Large intestine (tissue), 3 donors: ENCODE data around the gene CNOT2. TPM values are rescaled to one million over a fixed set of nuclear protein-coding genes. Genes with fewer than 3 reads are reported as not detected.

Experiments
- DNase-seq, 2 donors: peaks; one replicate each; pipeline versions ENCODE4 v3.0.0 to v3.0.0-alpha.2; 2013
- H3K27ac ChIP-seq: one replicate; pipeline ENCODE4 v1.5.1; 2013; ENCODE audit warnings: low read length
- H3K27me3 ChIP-seq: 2 replicates; pipeline ENCODE4 v1.6.1; 2013; ENCODE audit warnings: low read length; ENCODE audit not compliant: control insufficient read depth, insufficient read depth
- H3K36me3 ChIP-seq: 2 replicates; pipeline ENCODE4 v1.6.1; 2013; ENCODE audit warnings: low read length; ENCODE audit not compliant: control insufficient read depth, insufficient read depth
- H3K4me1 ChIP-seq: one replicate; pipeline ENCODE4 v1.6.1; 2013; ENCODE audit warnings: low read length; ENCODE audit not compliant: control insufficient read depth, insufficient read depth
- H3K4me3 ChIP-seq: one replicate; pipeline ENCODE4 v1.5.1; 2013; ENCODE audit warnings: low read length
- H3K9me3 ChIP-seq: one replicate; pipeline ENCODE4 v1.6.1; 2013; ENCODE audit warnings: mild to moderate bottlenecking, low read depth, low read length, moderate library complexity; ENCODE audit not compliant: control insufficient read depth
- WGBS: methylation state at CpG from one replicate; pipeline ENCODE4 v1.1.5; 2013; ENCODE audit warnings: low lambda C conversion rate; ENCODE audit not compliant: insufficient coverage; 5-methylcytosine and 5-hydroxymethylcytosine counted together
- polyA plus RNA-seq: library from polyadenylated mRNA; unstranded; fragments of 120-200 nt; gene quantifications from one replicate; pipeline ENCODE4 v1.2.1, GENCODE V29; 2013

Gene CNOT2
- polyA plus RNA-seq, 1 donor: 80.2 TPM

DNA sequence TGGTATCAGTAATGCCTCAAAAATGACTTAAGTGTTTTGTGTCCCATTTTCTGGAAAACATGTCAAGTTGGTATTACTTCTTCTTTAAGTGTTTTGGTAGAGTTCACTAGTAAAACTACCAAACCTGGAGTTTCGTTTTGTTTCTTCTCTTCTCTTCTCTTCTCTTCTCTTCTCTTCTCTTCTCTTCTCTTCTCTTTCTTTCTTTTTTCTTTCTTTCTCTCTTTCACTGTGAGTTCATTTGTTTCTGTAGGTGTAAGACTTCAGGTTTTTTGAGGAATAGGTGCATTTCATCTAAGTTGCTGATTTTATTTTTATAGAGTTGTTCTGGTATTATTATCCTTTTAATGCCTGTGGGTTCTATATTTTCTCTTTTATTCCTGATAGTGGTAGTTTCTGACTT is 21.9 kb downstream of the CNOT2 start:
- no peaks in the 10 kb centered on the region for H3K9me3 ChIP-seq
- H3K36me3 ChIP-seq: no peaks in the 10 kb centered on the region
- H3K27ac ChIP-seq: no peak overlapping the region
- DNase-seq: no peak
- 83% methylated on average over 1 of the region's 1 CpG for WGBS
- H3K4me3 ChIP-seq: no peak overlapping the region
- H3K4me1 ChIP-seq: no peaks in the 10 kb centered on the region
- H3K27me3 ChIP-seq: no peaks in the 10 kb centered on the region

DNA sequence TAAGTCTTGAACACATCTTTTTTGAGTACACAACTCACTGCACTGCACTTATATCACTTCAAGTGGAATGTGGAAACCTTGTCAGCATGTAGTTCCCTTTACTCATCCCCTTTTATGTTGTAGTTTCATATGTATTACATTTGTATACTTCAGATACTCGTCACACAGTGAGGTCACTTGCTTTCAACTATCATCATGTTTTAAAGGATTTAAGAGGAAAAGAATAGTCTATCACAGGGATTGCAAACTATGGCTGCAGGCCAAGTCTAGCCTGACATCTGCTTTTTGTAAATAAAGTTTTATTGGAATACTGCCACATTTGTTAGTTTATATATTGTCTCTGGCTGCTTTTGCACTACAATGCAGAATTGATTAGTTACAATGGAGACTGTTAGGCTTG is 24.3 kb downstream of the CNOT2 start:
- Histone ChIP-seq H3K27ac (no peak overlapping the region), H3K27me3 (no peaks in the 10 kb centered on the region), H3K9me3 (no peaks in the 10 kb centered on the region), H3K4me1 (peaks cover 9% of the 10 kb centered on the region), H3K36me3 (no peaks in the 10 kb centered on the region), H3K4me3 (no peak overlapping the region)
- no CpG with 5 or more reads among the region's 1 CpG for WGBS
- no peak for DNase-seq

DNA sequence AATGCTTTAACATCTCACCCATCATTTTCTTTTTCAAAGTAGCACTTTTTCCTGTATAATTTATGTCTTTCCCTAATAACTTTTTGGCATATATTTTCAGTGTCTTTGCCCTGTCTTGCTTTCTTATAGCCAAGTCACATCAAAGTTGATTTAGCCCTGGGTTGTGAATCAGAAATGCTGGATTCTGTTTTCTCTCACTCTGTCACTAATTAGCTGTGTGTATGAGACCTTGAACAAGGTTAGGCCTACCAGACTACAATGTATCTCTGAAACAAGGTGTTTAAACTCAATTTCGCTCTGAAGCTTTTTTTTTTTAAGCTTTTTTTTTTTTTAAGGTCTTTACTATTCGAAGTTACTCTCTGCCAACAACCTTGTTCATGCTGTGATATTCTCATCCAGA is 25.7 kb downstream of the CNOT2 start:
- no peaks in the 10 kb centered on the region for H3K27me3 ChIP-seq
- DNase-seq: no peak
- 70% methylated on average over 2 of the region's 2 CpGs for WGBS
- no peaks in the 10 kb centered on the region for H3K36me3 ChIP-seq
- H3K4me1 ChIP-seq: peaks cover 9% of the 10 kb centered on the region
- H3K9me3 ChIP-seq: no peaks in the 10 kb centered on the region
- H3K27ac ChIP-seq: no peak overlapping the region
- no peak overlapping the region for H3K4me3 ChIP-seq

DNA sequence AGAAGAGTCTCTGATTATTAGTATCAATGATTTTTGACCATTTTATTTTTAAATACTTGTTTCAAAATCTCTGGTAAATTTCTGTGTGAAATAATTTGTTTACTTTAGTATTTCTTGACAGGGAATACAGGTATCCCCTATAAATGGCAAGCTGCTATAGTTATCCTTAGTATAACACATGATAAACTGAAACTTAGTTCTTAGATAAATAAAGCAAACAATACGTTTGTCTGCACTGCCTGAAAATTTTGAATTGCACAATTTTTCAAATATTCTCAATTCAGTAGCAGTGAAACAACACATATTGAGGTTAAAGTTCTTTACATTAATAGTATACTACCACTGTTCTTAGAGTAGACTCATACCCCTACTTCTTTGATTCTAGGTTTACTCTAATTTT is 26.9 kb downstream of the CNOT2 start:
- H3K27ac ChIP-seq: no peak overlapping the region
- H3K36me3 ChIP-seq: no peaks in the 10 kb centered on the region
- H3K4me1 ChIP-seq: peaks cover 9% of the 10 kb centered on the region
- H3K27me3 ChIP-seq: no peaks in the 10 kb centered on the region
- peaks cover 3% of the 10 kb centered on the region for H3K9me3 ChIP-seq
- H3K4me3 ChIP-seq: no peak overlapping the region
- no CpG with 5 or more reads among the region's 1 CpG for WGBS
- peak in 1 of 2 donors; percentile 19 for DNase-seq

DNA sequence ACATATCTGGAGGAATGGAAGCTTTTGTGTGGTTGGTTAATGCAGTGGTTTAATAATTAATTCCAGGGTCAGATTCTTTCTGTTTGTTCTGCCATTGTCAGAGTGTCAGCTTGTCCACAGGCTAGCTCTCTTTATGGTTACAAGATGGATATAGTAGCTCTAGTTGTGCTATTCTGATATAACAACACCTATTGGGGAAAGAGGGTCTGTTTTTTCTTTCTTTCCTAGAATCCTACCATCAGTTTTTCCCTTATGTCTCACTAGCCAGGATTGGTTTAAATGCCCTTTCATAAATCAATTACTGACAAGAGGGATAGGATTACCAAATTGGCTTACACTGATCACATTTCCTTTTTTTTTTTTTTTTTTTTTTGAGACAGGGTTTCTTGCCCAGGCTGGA is 27.8 kb downstream of the CNOT2 start:
- Histone ChIP-seq H3K36me3 (no peaks in the 10 kb centered on the region), H3K4me3 (no peak overlapping the region), H3K9me3 (peaks cover 7% of the 10 kb centered on the region), H3K27ac (peak overlapping the region; percentile 39), H3K4me1 (peaks cover 9% of the 10 kb centered on the region), H3K27me3 (no peaks in the 10 kb centered on the region)
- peak; percentile 1 to 49 for DNase-seq

DNA sequence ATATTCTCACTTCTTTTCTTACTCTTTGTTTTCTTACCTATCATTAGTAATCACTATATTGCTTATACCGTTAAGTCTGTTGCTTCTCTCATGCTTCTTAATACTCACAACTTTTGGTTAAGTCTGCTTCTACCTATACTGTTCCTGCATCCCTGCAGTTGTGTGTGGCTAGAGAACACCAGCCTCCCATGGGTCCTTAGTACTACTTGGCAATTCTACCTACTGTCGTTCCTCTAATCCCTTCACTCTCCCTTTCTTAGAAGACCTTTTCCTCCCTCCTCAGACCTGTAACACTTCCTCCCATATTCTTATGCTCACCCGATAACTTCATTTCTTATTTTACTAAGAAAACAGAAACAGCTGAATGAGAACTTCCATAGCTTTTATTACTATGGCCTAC is 29.3 kb downstream of the CNOT2 start:
- no peak for DNase-seq
- Histone ChIP-seq H3K27ac (no peak overlapping the region), H3K36me3 (no peaks in the 10 kb centered on the region), H3K4me3 (no peak overlapping the region), H3K9me3 (peaks cover 7% of the 10 kb centered on the region), H3K4me1 (peaks cover 9% of the 10 kb centered on the region), H3K27me3 (no peaks in the 10 kb centered on the region)
- WGBS: 93% methylated on average over 2 of the region's 3 CpGs

DNA sequence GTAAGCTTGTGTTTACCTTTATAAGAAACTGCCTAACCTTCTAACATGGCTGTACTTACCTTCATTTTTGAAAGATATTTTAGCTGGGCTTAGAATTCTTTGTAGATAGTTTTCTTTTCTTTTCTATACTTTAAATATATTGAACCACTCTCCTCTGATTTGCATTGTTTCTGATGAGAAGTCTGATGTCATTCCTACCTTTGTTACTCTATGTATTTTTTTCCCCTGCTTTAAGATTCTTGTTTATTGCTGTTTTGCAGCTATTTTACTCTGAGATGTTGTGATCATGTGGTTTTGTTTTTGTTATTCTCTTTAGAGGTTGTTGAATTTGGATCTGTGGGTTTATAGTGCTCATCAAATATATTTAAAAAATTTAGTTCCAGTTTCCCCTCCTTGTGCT is 31.8 kb downstream of the CNOT2 start:
- H3K27ac ChIP-seq: no peak overlapping the region
- peaks cover 7% of the 10 kb centered on the region for H3K9me3 ChIP-seq
- peaks cover 9% of the 10 kb centered on the region for H3K4me1 ChIP-seq
- H3K36me3 ChIP-seq: peaks cover 2% of the 10 kb centered on the region
- no peak overlapping the region for H3K4me3 ChIP-seq
- no peak for DNase-seq
- no peaks in the 10 kb centered on the region for H3K27me3 ChIP-seq

DNA sequence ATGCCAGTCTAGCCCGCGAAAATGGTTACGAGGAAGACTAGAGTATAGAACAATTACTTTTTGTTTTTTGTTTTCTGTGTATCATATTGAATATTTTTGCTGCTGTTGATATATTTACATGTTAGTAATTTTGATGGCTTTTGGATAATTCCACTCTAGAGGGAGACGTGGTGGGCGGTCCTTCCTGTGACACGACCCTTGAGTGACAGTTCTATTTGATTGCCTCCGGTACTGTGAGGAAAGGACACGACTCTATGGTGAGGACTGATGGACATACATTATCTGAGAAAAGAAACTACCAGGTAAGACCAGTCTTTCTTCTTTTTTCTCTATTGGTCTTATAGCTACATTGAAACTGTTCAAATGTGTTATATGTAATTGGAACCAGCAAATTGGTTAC is 34.7 kb downstream of the CNOT2 start:
- H3K27me3 ChIP-seq: no peaks in the 10 kb centered on the region
- no peaks in the 10 kb centered on the region for H3K4me1 ChIP-seq
- H3K9me3 ChIP-seq: peaks cover 7% of the 10 kb centered on the region
- no peak overlapping the region for H3K4me3 ChIP-seq
- no peak for DNase-seq
- peaks cover 6% of the 10 kb centered on the region for H3K36me3 ChIP-seq
- no peak overlapping the region for H3K27ac ChIP-seq
- 96% methylated on average over 5 of the region's 8 CpGs for WGBS

DNA sequence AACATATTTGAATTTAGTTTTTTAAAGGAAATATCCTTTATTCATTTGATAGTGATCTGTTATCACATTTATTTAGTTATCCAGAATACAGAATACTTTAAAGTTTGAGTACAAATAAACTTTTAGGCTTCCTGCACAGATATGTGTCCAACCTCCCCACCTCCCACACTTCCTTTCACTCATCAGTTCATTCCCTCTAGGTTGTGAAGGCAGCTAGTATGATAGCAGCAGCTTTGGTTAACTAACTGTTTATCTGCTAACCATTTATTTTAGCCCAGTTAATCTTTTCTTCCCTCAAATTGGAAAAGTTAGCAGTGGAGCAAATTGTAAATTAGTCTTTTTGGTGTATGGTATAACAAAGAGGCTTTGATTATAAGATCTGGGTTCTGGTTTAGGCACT is 35.7 kb downstream of the CNOT2 start:
- H3K4me1 ChIP-seq: no peaks in the 10 kb centered on the region
- H3K36me3 ChIP-seq: peaks cover 7% of the 10 kb centered on the region
- H3K9me3 ChIP-seq: peaks cover 7% of the 10 kb centered on the region
- DNase-seq: no peak
- H3K27ac ChIP-seq: no peak overlapping the region
- no peak overlapping the region for H3K4me3 ChIP-seq
- no peaks in the 10 kb centered on the region for H3K27me3 ChIP-seq

DNA sequence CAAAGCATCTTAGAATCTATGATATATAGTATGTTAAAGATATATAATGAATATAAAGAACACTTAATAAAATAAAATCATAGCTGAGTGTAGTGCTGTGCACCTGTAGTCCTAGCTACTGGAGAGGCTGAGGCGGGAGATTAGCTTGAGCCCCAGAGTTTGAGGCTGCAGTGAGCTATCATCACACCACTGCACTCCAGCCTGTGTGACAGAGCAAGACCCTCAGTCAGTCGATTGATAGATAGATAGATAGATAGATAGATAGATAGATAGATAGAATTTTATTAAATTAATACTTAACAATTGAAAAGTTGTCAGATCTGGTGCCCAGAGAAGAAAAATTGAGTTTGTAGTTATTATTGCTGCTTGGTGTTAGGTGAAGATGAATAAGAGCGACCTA is 40.0 kb downstream of the CNOT2 start:
- Histone ChIP-seq H3K36me3 (peaks cover 14% of the 10 kb centered on the region), H3K9me3 (no peaks in the 10 kb centered on the region), H3K4me1 (no peaks in the 10 kb centered on the region), H3K27me3 (no peaks in the 10 kb centered on the region), H3K4me3 (no peak overlapping the region), H3K27ac (no peak overlapping the region)
- no peak for DNase-seq
- WGBS: 93% methylated on average over 2 of the region's 3 CpGs

DNA sequence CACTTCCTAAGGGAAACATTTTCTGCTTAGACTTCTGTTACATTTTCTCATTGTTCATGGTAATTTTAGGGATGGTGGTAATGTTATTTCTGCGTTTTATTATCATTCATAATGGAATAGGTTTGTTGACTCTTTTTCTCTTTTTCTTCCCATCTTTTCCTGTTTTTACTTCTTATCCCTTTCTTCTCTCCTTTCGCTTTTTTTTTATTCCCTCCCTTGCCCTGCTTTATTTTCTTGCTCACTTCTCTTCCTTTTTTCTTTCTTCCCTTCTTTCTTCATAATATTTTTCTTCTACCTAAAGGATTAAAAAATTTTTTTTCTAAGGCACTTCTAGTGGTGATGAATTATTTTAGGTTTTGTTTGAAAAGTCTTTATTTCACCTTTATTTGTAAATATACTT is 45.6 kb downstream of the CNOT2 start:
- WGBS: 95% methylated on average over 2 of the region's 2 CpGs
- Histone ChIP-seq H3K4me1 (no peaks in the 10 kb centered on the region), H3K9me3 (no peaks in the 10 kb centered on the region), H3K4me3 (no peak overlapping the region), H3K36me3 (peaks cover 14% of the 10 kb centered on the region), H3K27me3 (no peaks in the 10 kb centered on the region), H3K27ac (no peak overlapping the region)
- DNase-seq: no peak

DNA sequence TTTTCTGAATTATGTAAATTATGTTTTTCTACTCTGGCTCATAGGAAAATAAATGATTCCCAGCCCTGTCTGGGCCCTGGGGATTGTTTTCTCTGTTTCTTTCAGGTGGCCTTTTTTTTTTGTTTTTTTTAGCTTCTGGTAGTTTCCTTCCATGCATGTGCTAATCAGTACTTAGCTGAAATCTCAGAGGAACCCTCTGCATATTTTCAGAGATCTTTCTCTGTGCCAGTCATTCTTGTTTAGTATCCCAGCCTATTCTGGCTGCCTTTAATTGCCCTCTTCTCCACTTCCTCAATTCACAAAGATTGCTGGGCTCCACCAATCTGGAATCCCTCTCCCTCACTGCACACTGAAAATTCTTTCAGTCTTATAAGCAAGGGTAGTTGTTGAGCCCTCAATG is 46.9 kb downstream of the CNOT2 start:
- H3K27ac ChIP-seq: no peak overlapping the region
- H3K4me1 ChIP-seq: no peaks in the 10 kb centered on the region
- no peaks in the 10 kb centered on the region for H3K27me3 ChIP-seq
- H3K36me3 ChIP-seq: peaks cover 11% of the 10 kb centered on the region
- no peak overlapping the region for H3K4me3 ChIP-seq
- DNase-seq: no peak
- no peaks in the 10 kb centered on the region for H3K9me3 ChIP-seq
